HEK293 (cell line): ENCODE data around the gene PWWP2B.
A peak's percentile ranks its signal among the peaks of the same experiment; 100 is the strongest.
"Not testable (repeated sequence)": the region's sequence is repeated elsewhere in the genome, so short reads cannot be mapped to it uniquely, and the experiment has no call there.

Source experiments
- CTCF ChIA-PET: fragments of 350-600 bp; formaldehyde crosslinking; extraction: SDS; loops from one replicate; lab custom pipeline; 2021; ENCODE audit warnings: antibody characterized with exemption; lab: Yijun Ruan, JAX
- POLR2A ChIA-PET: fragments of 300-600 bp; formaldehyde crosslinking; extraction: SDS; loops from one replicate; lab custom pipeline; 2020; ENCODE audit warnings: antibody characterized with exemption, inconsistent platforms; lab: Yijun Ruan, JAX
- H3K27ac ChIP-seq: fragments of 200-500 bp; sonication (Bioruptor generic); 2 replicates; pipeline ENCODE4 v1.5.1; 2014; ENCODE audit warnings: low read depth, low read length, control low read depth, inconsistent platforms; ENCODE audit errors: extremely low read depth
- H3K36me3 ChIP-seq, 2 experiments: fragments of 200-500 bp in 1 of 2; sonication (Bioruptor generic) in 1 of 2; 1 replicate in 1 of 2; 2 replicates in 1 of 2; pipeline ENCODE4 v1.5.1; 2014 to 2017; ENCODE audit warnings: inconsistent platforms in 2 of 2, low read length in 2 of 2; ENCODE audit not compliant: control insufficient read depth in 2 of 2, insufficient read depth in 1 of 2
- H3K4me1 ChIP-seq: fragments of 200-500 bp; sonication (Bioruptor generic); 2 replicates; pipeline ENCODE4 v1.5.1; 2014; ENCODE audit warnings: mild to moderate bottlenecking, low read length, inconsistent platforms; ENCODE audit not compliant: control insufficient read depth, insufficient read depth
- H3K4me3 ChIP-seq: 2 replicates; pipeline ENCODE4 v1.5.1; 2011; ENCODE audit warnings: low read depth, mild to moderate bottlenecking, control low read depth, low read length, moderate library complexity
- H3K9me3 ChIP-seq: fragments of 200-500 bp; sonication (Bioruptor generic); 2 replicates; pipeline ENCODE4 v1.5.1; 2014; ENCODE audit warnings: low read depth, low read length, inconsistent platforms; ENCODE audit not compliant: control insufficient read depth, insufficient read depth
- MEIS1 ChIP-seq: sonication (generic); formaldehyde crosslinking; IDR thresholded peaks from 2 replicates; pipeline ENCODE4 v1.8.1; 2022; ENCODE audit warnings: missing genetic modification reagents, mild to moderate bottlenecking, borderline replicate concordance
- MYNN ChIP-seq: fragments of 450-650 bp; formaldehyde crosslinking; IDR thresholded peaks from 2 replicates; pipeline ENCODE4 v1.5.1; 2016; ENCODE audit warnings: missing biosample characterization, missing genetic modification characterization, borderline replicate concordance
- PRDM1 ChIP-seq: fragments of 450-650 bp; formaldehyde crosslinking; IDR thresholded peaks from 2 replicates; pipeline ENCODE4; 2016; ENCODE audit warnings: missing biosample characterization, missing genetic modification characterization
- SP7 ChIP-seq: fragments of 450-650 bp; formaldehyde crosslinking; IDR thresholded peaks from 2 replicates; pipeline ENCODE4 v1.5.1; 2016; ENCODE audit warnings: missing biosample characterization, missing genetic modification characterization
- ZBTB11 ChIP-seq: fragments of 450-650 bp; formaldehyde crosslinking; conservative IDR thresholded peaks from 2 replicates; pipeline ENCODE4 v1.5.1; 2016; ENCODE audit warnings: low read depth, missing biosample characterization, missing genetic modification characterization
- ZNF211 ChIP-seq: fragments of 450-650 bp; formaldehyde crosslinking; IDR thresholded peaks from 2 replicates; pipeline ENCODE4 v1.5.1; 2016; ENCODE audit warnings: low read depth, missing biosample characterization, missing genetic modification characterization
- ZNF23 ChIP-seq: fragments of 450-650 bp; formaldehyde crosslinking; IDR thresholded peaks from 2 replicates; pipeline ENCODE4 v1.5.1; 2016; ENCODE audit warnings: missing biosample characterization, missing genetic modification characterization, borderline replicate concordance
- ZNF280C ChIP-seq: fragments of 450-650 bp; formaldehyde crosslinking; IDR thresholded peaks from 2 replicates; pipeline ENCODE4 v1.5.1; 2016; ENCODE audit warnings: missing biosample characterization, missing genetic modification characterization
- ZNF513 ChIP-seq: fragments of 450-650 bp; IDR thresholded peaks from 2 replicates; pipeline ENCODE4 v1.5.1; 2018; ENCODE audit warnings: missing biosample characterization, missing genetic modification characterization
- ZNF560 ChIP-seq: fragments of 450-650 bp; formaldehyde crosslinking; IDR thresholded peaks from 2 replicates; pipeline ENCODE4 v1.5.1; 2017; ENCODE audit warnings: missing biosample characterization, missing genetic modification characterization, borderline replicate concordance
- ZNF571 ChIP-seq: fragments of 450-650 bp; formaldehyde crosslinking; IDR thresholded peaks from 2 replicates; pipeline ENCODE4 v1.5.0; 2017; ENCODE audit warnings: missing biosample characterization, missing genetic modification characterization
- ZNF623 ChIP-seq: fragments of 450-650 bp; formaldehyde crosslinking; IDR thresholded peaks from 2 replicates; pipeline ENCODE4 v1.5.1; 2016; ENCODE audit warnings: missing biosample characterization, missing genetic modification characterization
- ZNF670 ChIP-seq: fragments of 450-650 bp; formaldehyde crosslinking; IDR thresholded peaks from 2 replicates; pipeline ENCODE4 v1.5.1; 2016; ENCODE audit warnings: missing biosample characterization, missing genetic modification characterization, low read depth
- ZNF707 ChIP-seq: fragments of 450-650 bp; formaldehyde crosslinking; IDR thresholded peaks from 2 replicates; pipeline ENCODE4 v1.5.1; 2016; ENCODE audit warnings: missing biosample characterization, missing genetic modification characterization
- TF ChIP-seq, protein P1 (sequence below): fragments of 450-650 bp; formaldehyde crosslinking; IDR thresholded peaks from 2 replicates; pipeline ENCODE4 v1.5.1; 2017; ENCODE audit warnings: missing biosample characterization, missing genetic modification characterization
- TF ChIP-seq, protein P2 (sequence below): fragments of 450-650 bp; formaldehyde crosslinking; IDR thresholded peaks from 2 replicates; pipeline ENCODE4 v1.5.1; 2016; ENCODE audit warnings: missing biosample characterization, missing genetic modification characterization

The PWWP2B gene

GRCh38 chr10:132434405-132435005, 37.5 kb downstream of the PWWP2B start (continued):
- peak; percentile 38; the same call in 1 of the 2 replicates for TF ChIP-seq ZBTB11 (tag by site-specific recombination)

DNA sequence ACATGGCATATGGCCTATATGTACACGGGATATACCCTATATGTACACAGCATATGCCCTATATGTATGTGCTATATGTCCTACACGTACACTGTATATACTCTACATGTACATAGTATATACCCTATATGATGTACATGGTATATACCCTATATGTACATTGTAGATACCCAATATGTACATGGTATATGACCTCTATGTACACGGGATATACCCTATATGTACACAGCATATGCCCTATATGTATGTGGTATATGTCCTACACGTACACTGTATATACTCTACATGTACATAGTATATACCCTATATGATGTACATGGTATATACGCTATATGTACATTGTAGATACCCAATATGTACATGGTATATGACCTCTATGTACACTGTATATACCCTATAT, 38.3 kb downstream of the PWWP2B start:
- TF ChIP-seq ZNF211, result peak; percentile 98
- H3K36me3 ChIP-seq, H3K4me1 ChIP-seq, POLR2A ChIA-PET, CTCF ChIA-PET, H3K9me3 ChIP-seq, H3K4me3 ChIP-seq, H3K27ac ChIP-seq: not testable (repeated sequence)

DNA sequence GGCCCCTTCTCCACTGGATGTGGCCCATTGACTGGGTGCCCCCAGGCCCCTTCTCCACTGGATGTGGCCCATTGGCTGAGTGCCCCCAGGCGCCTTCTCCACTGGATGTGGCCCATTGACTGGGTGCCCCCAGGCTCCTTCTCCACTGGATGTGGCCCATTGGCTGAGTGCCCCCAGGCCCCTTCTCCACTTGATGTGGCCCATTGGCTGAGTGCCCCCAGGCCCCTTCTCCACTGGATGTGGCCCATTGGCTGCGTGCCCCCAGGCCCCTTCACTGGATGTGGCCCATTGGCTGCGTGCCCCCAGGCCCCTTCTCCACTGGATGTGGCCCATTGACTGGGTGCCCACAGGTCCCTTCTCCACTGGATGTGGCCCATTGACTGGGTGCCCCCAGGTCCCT, 39.1 kb downstream of the PWWP2B start:
- CTCF ChIA-PET, result not testable (repeated sequence)

GRCh38 chr10:132436861-132437410, 39.9 kb downstream of the PWWP2B start:
- Histone ChIP-seq H3K4me3 (no peak overlapping the region), H3K9me3 (no peaks in the 10 kb centered on the region), H3K27ac (no peak overlapping the region), H3K36me3 (no peaks in the 10 kb centered on the region), H3K4me1 (no peaks in the 10 kb centered on the region)
- ChIA-PET POLR2A (no interaction called here), CTCF (no interaction called here)
- no peak for TF ChIP-seq ZNF623 (tag by site-specific recombination)
- no peak for TF ChIP-seq ZNF670 (tag by site-specific recombination)
- no peak for TF ChIP-seq ZNF560
- no peak for TF ChIP-seq ZNF513 (tag by site-specific recombination)
- no peak for TF ChIP-seq ZNF707 (tag by site-specific recombination)
- TF ChIP-seq PRDM1, result no peak
- TF ChIP-seq, protein P1, sequence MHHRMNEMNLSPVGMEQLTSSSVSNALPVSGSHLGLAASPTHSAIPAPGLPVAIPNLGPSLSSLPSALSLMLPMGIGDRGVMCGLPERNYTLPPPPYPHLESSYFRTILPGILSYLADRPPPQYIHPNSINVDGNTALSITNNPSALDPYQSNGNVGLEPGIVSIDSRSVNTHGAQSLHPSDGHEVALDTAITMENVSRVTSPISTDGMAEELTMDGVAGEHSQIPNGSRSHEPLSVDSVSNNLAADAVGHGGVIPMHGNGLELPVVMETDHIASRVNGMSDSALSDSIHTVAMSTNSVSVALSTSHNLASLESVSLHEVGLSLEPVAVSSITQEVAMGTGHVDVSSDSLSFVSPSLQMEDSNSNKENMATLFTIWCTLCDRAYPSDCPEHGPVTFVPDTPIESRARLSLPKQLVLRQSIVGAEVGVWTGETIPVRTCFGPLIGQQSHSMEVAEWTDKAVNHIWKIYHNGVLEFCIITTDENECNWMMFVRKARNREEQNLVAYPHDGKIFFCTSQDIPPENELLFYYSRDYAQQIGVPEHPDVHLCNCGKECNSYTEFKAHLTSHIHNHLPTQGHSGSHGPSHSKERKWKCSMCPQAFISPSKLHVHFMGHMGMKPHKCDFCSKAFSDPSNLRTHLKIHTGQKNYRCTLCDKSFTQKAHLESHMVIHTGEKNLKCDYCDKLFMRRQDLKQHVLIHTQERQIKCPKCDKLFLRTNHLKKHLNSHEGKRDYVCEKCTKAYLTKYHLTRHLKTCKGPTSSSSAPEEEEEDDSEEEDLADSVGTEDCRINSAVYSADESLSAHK (tag by site-specific recombination), result no peak
- TF ChIP-seq MYNN (tag by site-specific recombination), result no peak
- no peak for TF ChIP-seq MEIS1 (CRISPR knock-in tag)
- TF ChIP-seq, protein P2, sequence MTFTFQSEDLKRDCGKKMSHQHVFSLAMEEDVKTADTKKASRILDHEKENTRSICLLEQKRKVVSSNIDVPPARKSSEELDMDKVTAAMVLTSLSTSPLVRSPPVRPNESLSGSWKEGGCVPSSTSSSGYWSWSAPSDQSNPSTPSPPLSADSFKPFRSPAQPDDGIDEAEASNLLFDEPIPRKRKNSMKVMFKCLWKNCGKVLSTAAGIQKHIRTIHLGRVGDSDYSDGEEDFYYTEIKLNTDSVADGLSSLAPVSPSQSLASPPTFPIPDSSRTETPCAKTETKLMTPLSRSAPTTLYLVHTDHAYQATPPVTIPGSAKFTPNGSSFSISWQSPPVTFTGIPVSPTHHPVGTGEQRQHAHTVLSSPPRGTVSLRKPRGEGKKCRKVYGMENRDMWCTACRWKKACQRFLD (tag by site-specific recombination), result no peak
- TF ChIP-seq SP7, result no peak
- no peak for TF ChIP-seq ZNF280C (tag by site-specific recombination)
- no peak for TF ChIP-seq ZNF23 (tag by site-specific recombination)
- TF ChIP-seq ZNF571 (tag by site-specific recombination), result no peak

More for the DNA sequence above, 39.1 kb downstream of the PWWP2B start:
- POLR2A ChIA-PET, H3K36me3 ChIP-seq, H3K4me3 ChIP-seq, H3K9me3 ChIP-seq, H3K27ac ChIP-seq, H3K4me1 ChIP-seq: not testable (repeated sequence)
